Keratinocyte (primary cell): ENCODE results near the gene ZNF512B. TPM values are rescaled to one million over a fixed set of nuclear protein-coding genes. Genes with fewer than 3 reads are reported as not detected.

Experiments used
- DNase-seq: peaks from one replicate; pipeline ENCODE4 v3.0.0-alpha.2; 2011; ENCODE audit warnings: low read depth, missing footprints, low spot score
- FAIRE-seq: peaks from 2 replicates; lab custom pipeline; 2011; peaks lifted over from hg19 to GRCh38; lab: Jason Lieb, UNC
- H2AFZ ChIP-seq: 2 replicates; pipeline ENCODE4 v1.6.0; 2012; ENCODE audit warnings: low read length, control low read depth, inconsistent platforms; ENCODE audit not compliant: control insufficient read depth
- H3K27ac ChIP-seq: 2 replicates; pipeline ENCODE4 v1.5.1; 2011; ENCODE audit warnings: low read length; ENCODE audit not compliant: control insufficient read depth, insufficient read depth
- H3K27me3 ChIP-seq: 3 replicates; pipeline ENCODE4 v1.6.0; 2011; ENCODE audit warnings: low read length; ENCODE audit not compliant: control insufficient read depth, insufficient read depth; ENCODE audit errors: extremely low read depth
- H3K36me3 ChIP-seq, 2 experiments: 2 replicates in 1 of 2; 3 replicates in 1 of 2; pipeline ENCODE4 v1.5.1; 2011; ENCODE audit warnings: low read length in 2 of 2, mild to moderate bottlenecking in 1 of 2; ENCODE audit not compliant: control insufficient read depth in 2 of 2, insufficient read depth in 2 of 2; ENCODE audit errors: extremely low read depth in 1 of 2
- H3K4me1 ChIP-seq: 3 replicates; pipeline ENCODE4 v1.5.1; 2011; ENCODE audit warnings: low read length; ENCODE audit not compliant: control insufficient read depth, insufficient read depth; ENCODE audit errors: extremely low read depth
- H3K4me2 ChIP-seq: 3 replicates; pipeline ENCODE4 v1.6.0; 2011; ENCODE audit warnings: low read depth, low read length; ENCODE audit not compliant: control insufficient read depth, insufficient read depth; ENCODE audit errors: extremely low read depth
- H3K4me3 ChIP-seq, 3 experiments: fragments of 200-600 bp in 1 of 3; sonication (generic) in 1 of 3; 2 replicates in 2 of 3; 3 replicates in 1 of 3; pipeline ENCODE4 v1.5.1; 2011 to 2016; ENCODE audit warnings: low read length in 3 of 3, mild to moderate bottlenecking in 3 of 3, control low read depth in 2 of 3, inconsistent platforms in 1 of 3, low read depth in 1 of 3, mixed read lengths in 1 of 3, mixed run types in 1 of 3, moderate library complexity in 1 of 3; ENCODE audit not compliant: control insufficient read depth in 2 of 3, insufficient read depth in 2 of 3; ENCODE audit errors: extremely low read depth in 1 of 3
- H3K79me2 ChIP-seq: 2 replicates; pipeline ENCODE4 v1.6.0; 2012; ENCODE audit warnings: low read length; ENCODE audit not compliant: control insufficient read depth, insufficient read depth
- H3K9ac ChIP-seq: 3 replicates; pipeline ENCODE4 v1.6.0; 2011; ENCODE audit warnings: low read length; ENCODE audit not compliant: control insufficient read depth, insufficient read depth; ENCODE audit errors: extremely low read depth
- H3K9me1 ChIP-seq: 3 replicates; pipeline ENCODE4 v1.6.0; 2011; ENCODE audit warnings: low read length; ENCODE audit not compliant: control insufficient read depth, insufficient read depth; ENCODE audit errors: extremely low read depth
- H3K9me3 ChIP-seq: 2 replicates; pipeline ENCODE4 v1.5.1; 2012; ENCODE audit warnings: low read depth, low read length; ENCODE audit not compliant: control insufficient read depth
- H4K20me1 ChIP-seq: 3 replicates; pipeline ENCODE4 v1.6.0; 2011; ENCODE audit warnings: low read length; ENCODE audit not compliant: control insufficient read depth, insufficient read depth; ENCODE audit errors: extremely low read depth
- CTCF ChIP-seq, 3 experiments: IDR thresholded peaks in 1 of 3; conservative IDR thresholded peaks in 1 of 3; optimal IDR thresholded peaks in 1 of 3; 2 replicates in 2 of 3; 3 replicates in 1 of 3; pipeline versions ENCODE3 to v1.5.1; 2011; ENCODE audit warnings: low read length in 3 of 3, mild to moderate bottlenecking in 3 of 3, moderate library complexity in 2 of 3, control low read depth in 1 of 3, inconsistent platforms in 1 of 3; ENCODE audit not compliant: insufficient read depth in 2 of 3; ENCODE audit errors: extremely low read depth in 1 of 3
- EZH2 ChIP-seq: IDR thresholded peaks from one replicate; pipeline ENCODE4 v1.6.1; 2012; ENCODE audit warnings: inconsistent platforms, mild to moderate bottlenecking, low read length, moderate library complexity
- dilution Hi-C: fragments of 300-500 bp; cut with MboI; formaldehyde crosslinking; loops from one replicate; pipeline ENCODE4 v1.7.0; 2020; ENCODE audit warnings: low sequenced_read_pairs; ENCODE audit not compliant: extremely low pct_ligation_motif_present
- polyA plus RNA-seq, 5 experiments: library from polyadenylated mRNA; depleted of rRNA in 3 of 5; stranded (reverse) in 3 of 5; stranded (forward) in 1 of 5; unstranded in 1 of 5; fragments of >200 nt; gene quantifications; 1 replicate in 1 of 5; 2 replicates in 3 of 5; 3 replicates in 1 of 5; pipeline versions ENCODE4 v1.2.1 to v1.2.3, GENCODE V29; 2011 to 2012; ENCODE audit warnings: missing spikeins in 2 of 5, low read depth in 1 of 5, low replicate concordance in 1 of 5

The ZNF512B gene
- polyA plus RNA-seq, 1 donor (not counting 4 experiments of a cell fraction or from before 2014, with no cell fraction given): 2.4 TPM

- Histone ChIP-seq H3K79me2 (peaks cover 3% of the 10 kb centered on the region), H3K4me2 (no peak overlapping the region), H3K27ac (no peak overlapping the region), H3K4me3 (no peak overlapping the region), H2AFZ (no peak overlapping the region), H3K9me3 (no peaks in the 10 kb centered on the region), H3K9me1 (no peaks in the 10 kb centered on the region), H3K36me3 (peaks cover 22 to 42% of the 10 kb centered on the region in 2 experiments), H3K9ac (no peak overlapping the region), H4K20me1 (no peaks in the 10 kb centered on the region), H3K27me3 (no peaks in the 10 kb centered on the region), H3K4me1 (peaks cover 9% of the 10 kb centered on the region)
- dilution Hi-C loops: no loop called here
- TF ChIP-seq CTCF (optimal IDR thresholded peaks at IDR 0.05 in 1 of 3, IDR thresholded peaks at IDR 0.05 in 1 of 3, conservative IDR thresholded peaks at IDR 0.05 in 1 of 3; ENCODE audit: extremely low read depth in 1 of 3, insufficient read depth in 2 of 3, low read length in 3 of 3): no peak
- no peak for TF ChIP-seq EZH2
- no peak for FAIRE-seq
- DNase-seq: no peak
Measured at GRCh38 chr20:64011366-64011779, 41.6 kb upstream of the ZNF512B start.

- peaks cover 3% of the 10 kb centered on the region for H3K79me2 ChIP-seq
- DNase-seq (no peak), FAIRE-seq (no peak)
- peaks cover 24 to 42% of the 10 kb centered on the region in 2 experiments for H3K36me3 ChIP-seq
- H3K27ac ChIP-seq: no peak overlapping the region
- no peak overlapping the region for H2AFZ ChIP-seq
- H3K9ac ChIP-seq: no peak overlapping the region
- H4K20me1 ChIP-seq: no peaks in the 10 kb centered on the region
- H3K27me3 ChIP-seq: no peaks in the 10 kb centered on the region
- H3K9me1 ChIP-seq: no peaks in the 10 kb centered on the region
- dilution Hi-C loops: no loop called here
- no peak for TF ChIP-seq CTCF (optimal IDR thresholded peaks at IDR 0.05 in 1 of 3, IDR thresholded peaks at IDR 0.05 in 1 of 3, conservative IDR thresholded peaks at IDR 0.05 in 1 of 3; ENCODE audit: extremely low read depth in 1 of 3, insufficient read depth in 2 of 3, low read length in 3 of 3)
- no peak overlapping the region for H3K4me3 ChIP-seq
- no peaks in the 10 kb centered on the region for H3K9me3 ChIP-seq
- peaks cover 9% of the 10 kb centered on the region for H3K4me1 ChIP-seq
- no peak overlapping the region for H3K4me2 ChIP-seq
Measured at GRCh38 chr20:64010711-64011237, 41.0 kb upstream of the ZNF512B start.
